GM23338 (cell line): Measurements from ENCODE around the gene CELSR1. TPM values are rescaled to one million over a fixed set of nuclear protein-coding genes. Genes with fewer than 3 reads are reported as not detected.

Experiments
- ATAC-seq: fragments of 200-7000 bp; cut with Tn5 transposase; 3 replicates; pipeline ENCODE4 v1.9.1; 2020
- DNase-seq: peaks from one replicate; pipeline ENCODE4 v3.0.0-alpha.2; 2015; ENCODE audit warnings: low spot score
- H2AFZ ChIP-seq: fragments of 200-600 bp; sonication (generic); 2 replicates; pipeline ENCODE4 v1.8.0; 2016; ENCODE audit warnings: antibody characterized with exemption, mild to moderate bottlenecking, moderate library complexity
- H3F3A ChIP-seq: fragments of 200-600 bp; sonication (generic); replicated peaks from 2 replicates; pipeline ENCODE4 v1.8.0; 2017; ENCODE audit warnings: antibody characterized with exemption, mixed run types, low read depth
- H3K27ac ChIP-seq: fragments of 200-600 bp; sonication (generic); 2 replicates; pipeline ENCODE4 v1.6.1; 2016; ENCODE audit warnings: low read depth
- H3K27me3 ChIP-seq: fragments of 200-600 bp; sonication (generic); 2 replicates; pipeline ENCODE4 v1.8.0; 2016; ENCODE audit warnings: mild to moderate bottlenecking, mixed run types, moderate library complexity; ENCODE audit not compliant: insufficient read depth
- H3K36me3 ChIP-seq: fragments of 200-600 bp; sonication (generic); 2 replicates; pipeline ENCODE4 v1.8.0; 2016; ENCODE audit warnings: mild to moderate bottlenecking; ENCODE audit not compliant: insufficient read depth
- H3K4me1 ChIP-seq: fragments of 200-600 bp; sonication (generic); 2 replicates; pipeline ENCODE4 v1.8.0; 2016; ENCODE audit warnings: mild to moderate bottlenecking, moderate library complexity; ENCODE audit not compliant: insufficient read depth
- H3K4me2 ChIP-seq: fragments of 200-600 bp; sonication (generic); 2 replicates; pipeline ENCODE4 v1.7.1; 2017; ENCODE audit warnings: mixed run types
- H3K4me3 ChIP-seq: fragments of 200-600 bp; sonication (generic); 2 replicates; pipeline ENCODE4 v1.6.1; 2016; ENCODE audit warnings: mixed run types
- H3K79me2 ChIP-seq: fragments of 200-600 bp; sonication (generic); replicated peaks from 2 replicates; pipeline ENCODE4 v1.8.0; 2017; ENCODE audit warnings: mild to moderate bottlenecking; ENCODE audit not compliant: insufficient read depth
- H3K9me2 ChIP-seq: fragments of 200-600 bp; sonication (generic); 2 replicates; pipeline ENCODE4 v1.8.0; 2017; ENCODE audit not compliant: insufficient read depth
- H4K20me1 ChIP-seq: fragments of 200-600 bp; sonication (generic); replicated peaks from 2 replicates; pipeline ENCODE4 v1.8.0; 2017; ENCODE audit warnings: mild to moderate bottlenecking; ENCODE audit not compliant: insufficient read depth
- H3K27ac Mint-ChIP-seq: 2 replicates; pipeline ENCODE4 v1.8.0; 2020; ENCODE audit warnings: inconsistent platforms, mild to moderate bottlenecking, moderate library complexity, mixed read lengths
- H3K27me3 Mint-ChIP-seq: 3 replicates; pipeline ENCODE4 v1.8.0; 2022; ENCODE audit warnings: low read depth, mild to moderate bottlenecking, moderate library complexity, mixed read lengths, inconsistent platforms; ENCODE audit not compliant: insufficient read depth, poor library complexity
- H3K36me3 Mint-ChIP-seq: 3 replicates; pipeline ENCODE4 v1.8.0; 2021; ENCODE audit warnings: low read depth, mild to moderate bottlenecking, inconsistent platforms, moderate library complexity, mixed read lengths
- H3K4me1 Mint-ChIP-seq: 3 replicates; pipeline ENCODE4 v1.8.0; 2020; ENCODE audit warnings: mild to moderate bottlenecking, inconsistent platforms, mixed read lengths
- H3K4me3 Mint-ChIP-seq: 3 replicates; pipeline ENCODE4 v1.8.0; 2021; ENCODE audit warnings: moderate library complexity, mild to moderate bottlenecking, inconsistent platforms, mixed read lengths
- H3K9me3 Mint-ChIP-seq: 3 replicates; pipeline ENCODE4 v1.8.0; 2020; ENCODE audit warnings: moderate library complexity, mild to moderate bottlenecking, inconsistent platforms, mixed read lengths
- CTCF ChIP-seq, 2 experiments: fragments of 200-600 bp in 1 of 2; sonication (generic) in 1 of 2; conservative IDR thresholded peaks; 2 replicates each; pipeline versions ENCODE4 v1.5.1 to v1.6.1; 2016 to 2017; ENCODE audit warnings: antibody characterized with exemption in 2 of 2, low read depth in 2 of 2, mild to moderate bottlenecking in 2 of 2, moderate library complexity in 1 of 2
- EZH2 ChIP-seq: fragments of 200-600 bp; sonication (generic); IDR thresholded peaks from one replicate; pipeline ENCODE4 v1.8.0; 2017; ENCODE audit warnings: antibody characterized with exemption, mild to moderate bottlenecking, low read depth; ENCODE audit not compliant: unreplicated experiment
- EZH2phosphoT487 ChIP-seq: fragments of 200-600 bp; sonication (generic); IDR thresholded peaks from one replicate; pipeline ENCODE4 v1.8.1; 2018; ENCODE audit warnings: antibody characterized with exemption; ENCODE audit not compliant: unreplicated experiment
- NANOG ChIP-seq: IDR thresholded peaks from 2 replicates; pipeline ENCODE4 v1.6.1; 2016; ENCODE audit warnings: antibody characterized with exemption, borderline replicate concordance
- POLR2AphosphoS5 ChIP-seq: IDR thresholded peaks from 2 replicates; pipeline ENCODE4 v1.6.1; 2016; ENCODE audit warnings: antibody characterized with exemption, low read depth
- REST ChIP-seq: IDR thresholded peaks from one replicate; pipeline ENCODE4 v1.6.1; 2018; ENCODE audit warnings: antibody characterized with exemption; ENCODE audit not compliant: unreplicated experiment
- ZNF114 ChIP-seq: fragments of 250-450 bp; sonication (Bioruptor Pico); IDR thresholded peaks from 2 replicates; pipeline ENCODE4 v1.5.0; 2020; ENCODE audit warnings: mild to moderate bottlenecking, moderate library complexity
- ZNF331 ChIP-seq: fragments of 250-450 bp; sonication (Bioruptor Pico); IDR thresholded peaks from 2 replicates; pipeline ENCODE4 v1.5.0; 2020; ENCODE audit warnings: low read depth, mild to moderate bottlenecking, moderate library complexity
- ZNF462 ChIP-seq: fragments of 250-450 bp; sonication (Bioruptor Pico); IDR thresholded peaks from 2 replicates; pipeline ENCODE4 v1.5.0; 2020; ENCODE audit warnings: mild to moderate bottlenecking, moderate library complexity
- polyA plus RNA-seq: library from polyadenylated mRNA; unstranded; fragments of >200 nt; fragmentation: Nextera tagmentation; extraction: Ambion mirVana; gene quantifications from 2 replicates; pipeline ENCODE4 v1.2.1, GENCODE V29; 2016
- total RNA-seq: library from RNA; depleted of rRNA; stranded (reverse); fragments of >200 nt; shearing (Covaris generic); gene quantifications from 2 replicates; pipeline ENCODE4 v1.2.3, GENCODE V29; 2014

The CELSR1 gene
- total and polyA plus RNA-seq, 2 experiments from 2014 or later, result 4.8 to 20.4 TPM

GRCh38 chr22:46466255-46466676 lies 71.2 kb downstream of the CELSR1 start (continued):
- TF ChIP-seq ZNF462 (CRISPR knock-in tag), result no peak
- no peak for TF ChIP-seq POLR2AphosphoS5
- TF ChIP-seq CTCF (conservative IDR thresholded peaks at IDR 0.05; ENCODE audit: low read depth in 2 of 2), result no peak

GRCh38 chr22:46465793-46466192 lies 71.6 kb downstream of the CELSR1 start:
- Histone ChIP-seq H3F3A (no peaks in the 10 kb centered on the region), H3K27ac (no peak overlapping the region), H2AFZ (no peak overlapping the region), H3K9me2 (no peaks in the 10 kb centered on the region), H3K4me3 (no peak overlapping the region), H3K79me2 (no peaks in the 10 kb centered on the region), H3K27me3 (no peaks in the 10 kb centered on the region), H4K20me1 (no peaks in the 10 kb centered on the region), H3K36me3 (no peaks in the 10 kb centered on the region), H3K4me1 (no peaks in the 10 kb centered on the region), H3K4me2 (no peak overlapping the region)
- H3K36me3 Mint-ChIP-seq, result peaks cover 11% of the 10 kb centered on the region; the same call in 1 of the 3 replicates
- ATAC-seq, result no peak
- peaks cover 5% of the 10 kb centered on the region; the same call in 2 of the 3 replicates for H3K9me3 Mint-ChIP-seq
- H3K27me3 Mint-ChIP-seq, result peaks cover 16% of the 10 kb centered on the region
- no peak for TF ChIP-seq ZNF114
- no peak for TF ChIP-seq REST
- no peak for TF ChIP-seq EZH2
- no peak for TF ChIP-seq EZH2phosphoT487
- no peak for TF ChIP-seq NANOG
- no peak for TF ChIP-seq ZNF331 (CRISPR knock-in tag)
- H3K4me3 Mint-ChIP-seq, result no peak overlapping the region
- DNase-seq, result no peak
- no peak overlapping the region; the same call in 1 of the 2 replicates for H3K27ac Mint-ChIP-seq
- peaks cover 5% of the 10 kb centered on the region; the same call in 2 of the 3 replicates for H3K4me1 Mint-ChIP-seq
